Nephron progenitor cell (in vitro differentiated cells): ENCODE data around the gene EFHD1.

Experiments used
- DNase-seq: peaks from one replicate; pipeline ENCODE4 v3.0.0; 2021
- H3K27ac Mint-ChIP-seq: 2 replicates; pipeline ENCODE4 v1.8.0; 2021; ENCODE audit warnings: mild to moderate bottlenecking, moderate library complexity, mixed read lengths
- H3K27me3 Mint-ChIP-seq: 2 replicates; pipeline ENCODE4 v1.8.0; 2021; ENCODE audit warnings: mild to moderate bottlenecking, low read depth, mixed read lengths; ENCODE audit not compliant: poor library complexity
- H3K36me3 Mint-ChIP-seq: 2 replicates; pipeline ENCODE4 v1.8.0; 2021; ENCODE audit warnings: low read depth, mixed read lengths
- H3K4me1 Mint-ChIP-seq: 2 replicates; pipeline ENCODE4 v1.8.0; 2021; ENCODE audit warnings: mixed read lengths
- H3K4me3 Mint-ChIP-seq: 2 replicates; pipeline ENCODE4 v1.8.0; 2021; ENCODE audit warnings: mild to moderate bottlenecking, moderate library complexity, mixed read lengths
- H3K9me3 Mint-ChIP-seq: 2 replicates; pipeline ENCODE4 v1.8.0; 2021; ENCODE audit warnings: mild to moderate bottlenecking, moderate library complexity, mixed read lengths
- CTCF ChIP-seq: fragments of 200-600 bp; sonication (generic); IDR thresholded peaks from 2 replicates; pipeline ENCODE4 v1.5.0; 2021; ENCODE audit warnings: antibody characterized with exemption

EFHD1 gene

GRCh38 chr2:232623768-232624765 is 9.3 kb upstream of the EFHD1 start:
- no peak for TF ChIP-seq CTCF
- H3K9me3 Mint-ChIP-seq, result no peaks in the 10 kb centered on the region
- H3K4me3 Mint-ChIP-seq, result no peak overlapping the region
- no peak for DNase-seq
- H3K4me1 Mint-ChIP-seq, result peaks cover 11% of the 10 kb centered on the region
- no peaks in the 10 kb centered on the region for H3K36me3 Mint-ChIP-seq
- H3K27me3 Mint-ChIP-seq, result peaks cover 9% of the 10 kb centered on the region
- no peak overlapping the region for H3K27ac Mint-ChIP-seq

- peaks cover 4% of the 10 kb centered on the region for H3K27me3 Mint-ChIP-seq
- H3K9me3 Mint-ChIP-seq, result no peaks in the 10 kb centered on the region
- H3K4me3 Mint-ChIP-seq, result no peak overlapping the region
- no peaks in the 10 kb centered on the region for H3K36me3 Mint-ChIP-seq
- no peak for DNase-seq
- H3K4me1 Mint-ChIP-seq, result peaks cover 11% of the 10 kb centered on the region
- no peak overlapping the region for H3K27ac Mint-ChIP-seq
- TF ChIP-seq CTCF, result no peak
Measured at GRCh38 chr2:232626584-232626983, 6.8 kb upstream of the EFHD1 start.

- no peaks in the 10 kb centered on the region for H3K36me3 Mint-ChIP-seq
- no peaks in the 10 kb centered on the region for H3K9me3 Mint-ChIP-seq
- H3K4me3 Mint-ChIP-seq, result no peak overlapping the region
- H3K4me1 Mint-ChIP-seq, result peaks cover 18% of the 10 kb centered on the region
- H3K27ac Mint-ChIP-seq, result no peak overlapping the region
- H3K27me3 Mint-ChIP-seq, result peaks cover 9% of the 10 kb centered on the region
- no peak for DNase-seq
- no peak for TF ChIP-seq CTCF
Measured at GRCh38 chr2:232628466-232629128, 4.8 kb upstream of the EFHD1 start.

- no peaks in the 10 kb centered on the region for H3K9me3 Mint-ChIP-seq
Measured at GRCh38 chr2:232629129-232629475, 4.3 kb upstream of the EFHD1 start.

GRCh38 chr2:232632229-232632903 is 1.0 kb upstream of the EFHD1 start:
- no peak overlapping the region for H3K27ac Mint-ChIP-seq
- no peak for TF ChIP-seq CTCF
- peaks cover 3% of the 10 kb centered on the region for H3K36me3 Mint-ChIP-seq
- H3K27me3 Mint-ChIP-seq, result peaks cover 35% of the 10 kb centered on the region
- H3K4me1 Mint-ChIP-seq, result peaks cover 21% of the 10 kb centered on the region
- no peak for DNase-seq
- no peaks in the 10 kb centered on the region for H3K9me3 Mint-ChIP-seq
- peak overlapping the region; percentile 77 for H3K4me3 Mint-ChIP-seq

More at GRCh38 chr2:232629129-232629475, 4.3 kb upstream of the EFHD1 start:
- DNase-seq, result no peak
- Mint-ChIP-seq H3K27ac (no peak overlapping the region), H3K4me1 (peaks cover 18% of the 10 kb centered on the region), H3K4me3 (no peak overlapping the region), H3K27me3 (peaks cover 10% of the 10 kb centered on the region), H3K36me3 (no peaks in the 10 kb centered on the region)
- no peak for TF ChIP-seq CTCF
